Activated CD8-positive, alpha-beta memory T cell treated with anti-CD3 and anti-CD28 coated beads, Interleukin-2, amount 10 ng/mL, durations not matched to agents 7 days and 5 days (primary cell): ENCODE results near the gene NSMCE1. TPM values are rescaled to one million over a fixed set of nuclear protein-coding genes. Genes with fewer than 3 reads are reported as not detected.

Source experiments
- ATAC-seq: fragments of 150-1000 bp; cut with Tn5 transposase; one replicate; pipeline ENCODE4 v1.10.0; 2021; ENCODE audit warnings: moderate library complexity
- CTCF ChIA-PET: fragments of 350-600 bp; sonication (Branson Sonifier 250); formaldehyde crosslinking; loops from one replicate; lab custom pipeline; 2021; ENCODE audit warnings: antibody characterized with exemption; lab: Charles Lee
- DNase-seq: peaks from one replicate; pipeline ENCODE4 v3.0.0-alpha.2; 2020
- H3K27ac Mint-ChIP-seq: one replicate; pipeline ENCODE4 v1.8.0; 2021; ENCODE audit warnings: mild to moderate bottlenecking, mixed read lengths
- H3K27me3 Mint-ChIP-seq: one replicate; pipeline ENCODE4 v1.8.0; 2021; ENCODE audit warnings: mixed read lengths
- H3K36me3 Mint-ChIP-seq: one replicate; pipeline ENCODE4 v1.8.0; 2021; ENCODE audit warnings: mild to moderate bottlenecking, mixed read lengths
- H3K4me1 Mint-ChIP-seq: one replicate; pipeline ENCODE4 v1.8.0; 2021; ENCODE audit warnings: mixed read lengths
- H3K4me3 Mint-ChIP-seq: one replicate; pipeline ENCODE4 v1.8.0; 2021; ENCODE audit warnings: mild to moderate bottlenecking, moderate library complexity, mixed read lengths
- H3K9me3 Mint-ChIP-seq: one replicate; pipeline ENCODE4 v1.8.0; 2022; ENCODE audit warnings: low read depth, mixed read lengths
- total RNA-seq, 2 experiments: library from RNA; stranded (reverse); gene quantifications; one replicate each; pipeline ENCODE4 v1.2.3, GENCODE V29; 2021

NSMCE1 gene
- total RNA-seq, 2 experiments from 2014 or later, result 75.9 to 94.0 TPM

- CTCF ChIA-PET, result interaction anchor here (1.1 to 4.9 kb wide), 3 partner anchors 9 to 122 kb away, joined by 3 to 26 read pairs (median 4); no protein-coding TSS in a partner anchor
- DNase-seq, result peak; percentile 31
- H3K9me3 Mint-ChIP-seq, result no peaks in the 10 kb centered on the region
- H3K4me1 Mint-ChIP-seq, result peaks cover 76% of the 10 kb centered on the region
- H3K4me3 Mint-ChIP-seq, result no peak overlapping the region
- H3K27me3 Mint-ChIP-seq, result no peaks in the 10 kb centered on the region
- H3K27ac Mint-ChIP-seq, result no peak overlapping the region
- no peak for ATAC-seq
- peaks cover 16% of the 10 kb centered on the region for H3K36me3 Mint-ChIP-seq
Observed at GRCh38 chr16:27243725-27244362, 24.7 kb downstream of the NSMCE1 start.

- peak; percentile 44 for DNase-seq
- CTCF ChIA-PET, result interaction anchor here (1.1 to 4.9 kb wide), 3 partner anchors 8 to 123 kb away, joined by 3 to 26 read pairs (median 4); no protein-coding TSS in a partner anchor
- Mint-ChIP-seq H3K36me3 (peaks cover 13% of the 10 kb centered on the region), H3K4me3 (peak overlapping the region; percentile 38), H3K27ac (peak overlapping the region; percentile 68), H3K4me1 (peaks cover 76% of the 10 kb centered on the region), H3K9me3 (no peaks in the 10 kb centered on the region), H3K27me3 (no peaks in the 10 kb centered on the region)
- ATAC-seq, result peak; percentile 32
Observed at GRCh38 chr16:27242868-27243590, 25.5 kb downstream of the NSMCE1 start.

- H3K9me3 Mint-ChIP-seq, result no peaks in the 10 kb centered on the region
- DNase-seq (peak; percentile 27), ATAC-seq (no peak)
- no peak overlapping the region for H3K4me3 Mint-ChIP-seq
- H3K4me1 Mint-ChIP-seq, result peaks cover 78% of the 10 kb centered on the region
- CTCF ChIA-PET, result interaction anchor here (1.1 to 4.9 kb wide), 3 partner anchors 7 to 78 kb away, joined by 3 to 26 read pairs (median 5); no protein-coding TSS in a partner anchor
- H3K27me3 Mint-ChIP-seq, result no peaks in the 10 kb centered on the region
- H3K36me3 Mint-ChIP-seq, result peaks cover 9% of the 10 kb centered on the region
- peak overlapping the region; percentile 68 for H3K27ac Mint-ChIP-seq
Observed at GRCh38 chr16:27242398-27242797, 26.2 kb downstream of the NSMCE1 start.

GRCh38 chr16:27241658-27242057 lies 26.9 kb downstream of the NSMCE1 start:
- H3K36me3 Mint-ChIP-seq, result peaks cover 10% of the 10 kb centered on the region
- peaks cover 78% of the 10 kb centered on the region for H3K4me1 Mint-ChIP-seq
- H3K27me3 Mint-ChIP-seq, result no peaks in the 10 kb centered on the region
- CTCF ChIA-PET, result interaction anchor here (1.6 to 1.8 kb wide), 2 partner anchors 78 to 126 kb away, joined by 4 to 5 read pairs; no protein-coding TSS in a partner anchor
- no peaks in the 10 kb centered on the region for H3K9me3 Mint-ChIP-seq
- no peak for DNase-seq
- no peak overlapping the region for H3K4me3 Mint-ChIP-seq
- ATAC-seq, result no peak
- no peak overlapping the region for H3K27ac Mint-ChIP-seq

- Mint-ChIP-seq H3K27ac (no peak overlapping the region), H3K4me1 (peaks cover 73% of the 10 kb centered on the region), H3K36me3 (peaks cover 8% of the 10 kb centered on the region), H3K9me3 (no peaks in the 10 kb centered on the region), H3K4me3 (no peak overlapping the region), H3K27me3 (no peaks in the 10 kb centered on the region)
- CTCF ChIA-PET, result interaction anchor here (0.8 to 1.8 kb wide), 3 partner anchors 62 to 127 kb away, joined by 3 to 5 read pairs (median 4); no protein-coding TSS in a partner anchor
- DNase-seq, result no peak
- no peak for ATAC-seq
Observed at GRCh38 chr16:27240948-27241531, 27.5 kb downstream of the NSMCE1 start.

- H3K4me1 Mint-ChIP-seq, result peaks cover 73% of the 10 kb centered on the region
- no peaks in the 10 kb centered on the region for H3K27me3 Mint-ChIP-seq
- ATAC-seq (no peak), DNase-seq (no peak)
- no peak overlapping the region for H3K4me3 Mint-ChIP-seq
- CTCF ChIA-PET, result interaction anchor here (0.8 to 1.8 kb wide), 3 partner anchors 61 to 128 kb away, joined by 3 to 4 read pairs (median 3); no protein-coding TSS in a partner anchor
- H3K9me3 Mint-ChIP-seq, result no peaks in the 10 kb centered on the region
- H3K27ac Mint-ChIP-seq, result peak overlapping the region; percentile 18
- peaks cover 5% of the 10 kb centered on the region for H3K36me3 Mint-ChIP-seq
Observed at GRCh38 chr16:27239906-27240655, 28.5 kb downstream of the NSMCE1 start.

GRCh38 chr16:27239026-27239425 lies 29.5 kb downstream of the NSMCE1 start:
- Mint-ChIP-seq H3K36me3 (peaks cover 6% of the 10 kb centered on the region), H3K9me3 (no peaks in the 10 kb centered on the region), H3K4me3 (no peak overlapping the region)

GRCh38 chr16:27238591-27238990 lies 30.0 kb downstream of the NSMCE1 start:
- ATAC-seq, result no peak
- no peaks in the 10 kb centered on the region for H3K27me3 Mint-ChIP-seq
- no peak overlapping the region for H3K4me3 Mint-ChIP-seq
- peak overlapping the region; percentile 94 for H3K27ac Mint-ChIP-seq
- no peak for DNase-seq
- H3K36me3 Mint-ChIP-seq, result peaks cover 9% of the 10 kb centered on the region
- H3K4me1 Mint-ChIP-seq, result peaks cover 74% of the 10 kb centered on the region
- CTCF ChIA-PET, result interaction anchor here (0.7 to 5.0 kb wide), 5 partner anchors 30 to 1077 kb away, joined by 3 to 41 read pairs (median 5); partner anchors contain the start of genes KDM8 and NSMCE1
- H3K9me3 Mint-ChIP-seq, result no peaks in the 10 kb centered on the region

More at GRCh38 chr16:27239026-27239425, 29.5 kb downstream of the NSMCE1 start:
- no peaks in the 10 kb centered on the region for H3K27me3 Mint-ChIP-seq
- no peak for DNase-seq
- CTCF ChIA-PET, result interaction anchor here (0.7 to 1.7 kb wide), 3 partner anchors 59 to 1077 kb away, joined by 3 to 5 read pairs (median 3); no protein-coding TSS in a partner anchor
- ATAC-seq, result no peak
- peaks cover 74% of the 10 kb centered on the region for H3K4me1 Mint-ChIP-seq
- H3K27ac Mint-ChIP-seq, result peak overlapping the region; percentile 44

GRCh38 chr16:27238016-27238587 lies 30.5 kb downstream of the NSMCE1 start:
- no peak for DNase-seq
- H3K36me3 Mint-ChIP-seq, result peaks cover 11% of the 10 kb centered on the region
- CTCF ChIA-PET, result interaction anchor here (0.7 to 8.1 kb wide), 6 partner anchors 31 to 1078 kb away, joined by 3 to 116 read pairs (median 12); partner anchors contain the start of genes KDM8 and NSMCE1
- H3K9me3 Mint-ChIP-seq, result no peaks in the 10 kb centered on the region
- H3K4me3 Mint-ChIP-seq, result peak overlapping the region; percentile 53
- peak overlapping the region; percentile 94 for H3K27ac Mint-ChIP-seq
- no peaks in the 10 kb centered on the region for H3K27me3 Mint-ChIP-seq
- ATAC-seq, result no peak
- H3K4me1 Mint-ChIP-seq, result peaks cover 75% of the 10 kb centered on the region

GRCh38 chr16:27237219-27238015 lies 31.2 kb downstream of the NSMCE1 start:
- Mint-ChIP-seq H3K27me3 (no peaks in the 10 kb centered on the region), H3K36me3 (peaks cover 15% of the 10 kb centered on the region), H3K27ac (peak overlapping the region; percentile 94), H3K4me3 (peak overlapping the region; percentile 53), H3K9me3 (no peaks in the 10 kb centered on the region), H3K4me1 (peaks cover 75% of the 10 kb centered on the region)
- CTCF ChIA-PET, result interaction anchor here (0.5 to 8.1 kb wide), 15 partner anchors 7 to 170 kb away, joined by 3 to 116 read pairs (median 15); partner anchors contain the start of genes KDM8 and NSMCE1
- DNase-seq (peak; percentile 88), ATAC-seq (peak; percentile 68)

GRCh38 chr16:27236635-27237218 lies 31.8 kb downstream of the NSMCE1 start:
- CTCF ChIA-PET, result interaction anchor here (0.5 to 8.1 kb wide), 18 partner anchors 8 to 170 kb away, joined by 3 to 116 read pairs (median 17); partner anchors contain the start of genes KDM8 and NSMCE1
- no peaks in the 10 kb centered on the region for H3K9me3 Mint-ChIP-seq
- peaks cover 21% of the 10 kb centered on the region for H3K36me3 Mint-ChIP-seq
- H3K27ac Mint-ChIP-seq, result peak overlapping the region; percentile 94
- peak overlapping the region; percentile 53 for H3K4me3 Mint-ChIP-seq
- DNase-seq, result no peak
- ATAC-seq, result no peak
- H3K27me3 Mint-ChIP-seq, result no peaks in the 10 kb centered on the region
- H3K4me1 Mint-ChIP-seq, result peaks cover 78% of the 10 kb centered on the region
